HCT116 (cell line): ENCODE data around the gene GJB1.

Experiments
- CBX3 ChIP-seq: IDR thresholded peaks from 2 replicates; pipeline ENCODE4 v1.6.1; 2012; ENCODE audit warnings: low read depth
- EGR1 ChIP-seq: IDR thresholded peaks from 2 replicates; pipeline ENCODE4 v1.6.1; 2012; ENCODE audit warnings: low read depth
- ELF1 ChIP-seq: IDR thresholded peaks from 2 replicates; pipeline ENCODE4 v1.6.1; 2012; ENCODE audit warnings: low read depth, borderline replicate concordance
- EZH2 ChIP-seq: fragments of 200-600 bp; sonication (generic); IDR thresholded peaks from 2 replicates; pipeline ENCODE4 v1.6.1; 2017; ENCODE audit warnings: antibody characterized with exemption, mixed run types
- FOSL1 ChIP-seq: IDR thresholded peaks from 2 replicates; pipeline ENCODE4 v1.6.1; 2012; ENCODE audit warnings: low read depth
- POLR2AphosphoS5 ChIP-seq: IDR thresholded peaks from 2 replicates; pipeline ENCODE4 v1.6.1; 2011; ENCODE audit warnings: mild to moderate bottlenecking, low read depth, low read length, moderate library complexity
- RAD21 ChIP-seq: IDR thresholded peaks from 2 replicates; pipeline ENCODE4 v1.6.1; 2012; ENCODE audit warnings: low read depth, mild to moderate bottlenecking
- YY1 ChIP-seq: IDR thresholded peaks from 2 replicates; pipeline ENCODE4 v1.6.1; 2011; ENCODE audit warnings: low read length, low read depth, moderate library complexity, mild to moderate bottlenecking; ENCODE audit not compliant: insufficient replicate concordance; ENCODE audit errors: extremely low read depth
- ZFX ChIP-seq: fragments of 450-650 bp; IDR thresholded peaks from 2 replicates; pipeline ENCODE4 v1.6.1; 2017
- TF ChIP-seq, protein P1 (sequence below), 3 experiments: fragments of 200-600 bp in 1 of 3; sonication (generic) in 1 of 3; IDR thresholded peaks in 2 of 3; conservative IDR thresholded peaks in 1 of 3; 2 replicates each; pipeline ENCODE4 v1.5.1; 2012 to 2017; ENCODE audit warnings: low read depth in 2 of 3, low read length in 2 of 3, antibody characterized with exemption in 1 of 3, borderline replicate concordance in 1 of 3, control low read depth in 1 of 3, mild to moderate bottlenecking in 1 of 3, mixed read lengths in 1 of 3, mixed run types in 1 of 3, moderate library complexity in 1 of 3; ENCODE audit not compliant: insufficient read depth in 1 of 3
- TF ChIP-seq, protein P2 (sequence below): IDR thresholded peaks from 2 replicates; pipeline ENCODE4 v1.6.1; 2012
- TF ChIP-seq, protein P3 (sequence below): IDR thresholded peaks from 2 replicates; pipeline ENCODE4 v1.6.1; 2012; ENCODE audit warnings: low read depth

DNA sequence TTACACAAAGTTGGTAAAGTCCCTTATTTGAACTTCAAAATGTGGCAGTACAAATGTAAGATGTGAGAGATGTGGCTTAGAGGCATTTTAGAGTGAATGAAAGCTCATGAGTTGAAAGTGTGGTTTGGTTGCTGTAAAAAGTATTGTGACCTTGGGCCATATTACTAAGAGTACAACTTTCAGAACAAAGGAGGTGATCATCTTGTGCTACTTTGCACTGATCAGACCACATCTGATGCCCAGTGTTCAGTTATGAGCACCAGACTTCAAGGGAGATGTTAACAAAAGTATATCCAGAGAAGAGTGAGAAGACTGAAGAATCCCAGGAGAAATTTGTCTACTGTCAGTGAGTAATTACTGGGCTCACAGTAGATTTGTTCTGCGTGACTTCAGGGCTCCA is 48.2 kb upstream of the GJB1 start:
- TF ChIP-seq, protein P1, sequence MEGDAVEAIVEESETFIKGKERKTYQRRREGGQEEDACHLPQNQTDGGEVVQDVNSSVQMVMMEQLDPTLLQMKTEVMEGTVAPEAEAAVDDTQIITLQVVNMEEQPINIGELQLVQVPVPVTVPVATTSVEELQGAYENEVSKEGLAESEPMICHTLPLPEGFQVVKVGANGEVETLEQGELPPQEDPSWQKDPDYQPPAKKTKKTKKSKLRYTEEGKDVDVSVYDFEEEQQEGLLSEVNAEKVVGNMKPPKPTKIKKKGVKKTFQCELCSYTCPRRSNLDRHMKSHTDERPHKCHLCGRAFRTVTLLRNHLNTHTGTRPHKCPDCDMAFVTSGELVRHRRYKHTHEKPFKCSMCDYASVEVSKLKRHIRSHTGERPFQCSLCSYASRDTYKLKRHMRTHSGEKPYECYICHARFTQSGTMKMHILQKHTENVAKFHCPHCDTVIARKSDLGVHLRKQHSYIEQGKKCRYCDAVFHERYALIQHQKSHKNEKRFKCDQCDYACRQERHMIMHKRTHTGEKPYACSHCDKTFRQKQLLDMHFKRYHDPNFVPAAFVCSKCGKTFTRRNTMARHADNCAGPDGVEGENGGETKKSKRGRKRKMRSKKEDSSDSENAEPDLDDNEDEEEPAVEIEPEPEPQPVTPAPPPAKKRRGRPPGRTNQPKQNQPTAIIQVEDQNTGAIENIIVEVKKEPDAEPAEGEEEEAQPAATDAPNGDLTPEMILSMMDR (IDR thresholded peaks at IDR 0.05 in 2 of 3, conservative IDR thresholded peaks at IDR 0.05 in 1 of 3; ENCODE audit: borderline replicate concordance in 1 of 3, insufficient read depth in 1 of 3, low read depth in 2 of 3, low read length in 2 of 3): no peak
- TF ChIP-seq EZH2: no peak
- no peak for TF ChIP-seq RAD21
- TF ChIP-seq, protein P2, sequence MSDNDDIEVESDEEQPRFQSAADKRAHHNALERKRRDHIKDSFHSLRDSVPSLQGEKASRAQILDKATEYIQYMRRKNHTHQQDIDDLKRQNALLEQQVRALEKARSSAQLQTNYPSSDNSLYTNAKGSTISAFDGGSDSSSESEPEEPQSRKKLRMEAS: no peak
- TF ChIP-seq EGR1: no peak
- no peak for TF ChIP-seq POLR2AphosphoS5
- TF ChIP-seq ZFX: no peak
- TF ChIP-seq, protein P3, sequence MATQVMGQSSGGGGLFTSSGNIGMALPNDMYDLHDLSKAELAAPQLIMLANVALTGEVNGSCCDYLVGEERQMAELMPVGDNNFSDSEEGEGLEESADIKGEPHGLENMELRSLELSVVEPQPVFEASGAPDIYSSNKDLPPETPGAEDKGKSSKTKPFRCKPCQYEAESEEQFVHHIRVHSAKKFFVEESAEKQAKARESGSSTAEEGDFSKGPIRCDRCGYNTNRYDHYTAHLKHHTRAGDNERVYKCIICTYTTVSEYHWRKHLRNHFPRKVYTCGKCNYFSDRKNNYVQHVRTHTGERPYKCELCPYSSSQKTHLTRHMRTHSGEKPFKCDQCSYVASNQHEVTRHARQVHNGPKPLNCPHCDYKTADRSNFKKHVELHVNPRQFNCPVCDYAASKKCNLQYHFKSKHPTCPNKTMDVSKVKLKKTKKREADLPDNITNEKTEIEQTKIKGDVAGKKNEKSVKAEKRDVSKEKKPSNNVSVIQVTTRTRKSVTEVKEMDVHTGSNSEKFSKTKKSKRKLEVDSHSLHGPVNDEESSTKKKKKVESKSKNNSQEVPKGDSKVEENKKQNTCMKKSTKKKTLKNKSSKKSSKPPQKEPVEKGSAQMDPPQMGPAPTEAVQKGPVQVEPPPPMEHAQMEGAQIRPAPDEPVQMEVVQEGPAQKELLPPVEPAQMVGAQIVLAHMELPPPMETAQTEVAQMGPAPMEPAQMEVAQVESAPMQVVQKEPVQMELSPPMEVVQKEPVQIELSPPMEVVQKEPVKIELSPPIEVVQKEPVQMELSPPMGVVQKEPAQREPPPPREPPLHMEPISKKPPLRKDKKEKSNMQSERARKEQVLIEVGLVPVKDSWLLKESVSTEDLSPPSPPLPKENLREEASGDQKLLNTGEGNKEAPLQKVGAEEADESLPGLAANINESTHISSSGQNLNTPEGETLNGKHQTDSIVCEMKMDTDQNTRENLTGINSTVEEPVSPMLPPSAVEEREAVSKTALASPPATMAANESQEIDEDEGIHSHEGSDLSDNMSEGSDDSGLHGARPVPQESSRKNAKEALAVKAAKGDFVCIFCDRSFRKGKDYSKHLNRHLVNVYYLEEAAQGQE: no peak
- TF ChIP-seq YY1: no peak
- TF ChIP-seq FOSL1: no peak
- no peak for TF ChIP-seq ELF1
- TF ChIP-seq CBX3: no peak
